GM18868 (cell line): ENCODE measurements around the gene SLC6A11.

Experiments used
- ATAC-seq: cut with Tn5 transposase; IDR thresholded peaks from one replicate; pipeline ENCODE4 v1.9.1; 2021; ENCODE audit warnings: mild to moderate bottlenecking, moderate library complexity; ENCODE audit not compliant: unreplicated experiment

The SLC6A11 gene

DNA sequence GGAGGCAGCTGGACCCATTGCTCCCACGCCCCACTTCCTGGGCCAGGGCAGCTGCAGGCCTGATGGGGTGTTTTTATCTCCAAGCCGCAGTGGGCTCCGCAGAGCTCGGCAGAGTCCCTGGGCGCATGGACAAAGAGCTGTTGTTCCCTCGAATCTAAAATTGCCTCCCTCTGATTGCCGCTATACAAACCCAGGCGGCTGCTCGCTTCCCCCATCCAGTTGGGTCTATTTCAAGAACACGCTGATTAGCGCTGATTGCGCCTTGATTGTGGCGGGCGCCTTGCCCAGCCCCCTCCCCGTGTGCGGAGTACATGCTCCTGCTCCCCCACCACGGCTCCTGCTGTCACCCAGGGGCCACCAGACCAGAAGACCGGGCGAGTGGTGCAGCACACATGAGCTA lies 133.2 kb downstream of the SLC6A11 start:
- no peak for ATAC-seq

DNA sequence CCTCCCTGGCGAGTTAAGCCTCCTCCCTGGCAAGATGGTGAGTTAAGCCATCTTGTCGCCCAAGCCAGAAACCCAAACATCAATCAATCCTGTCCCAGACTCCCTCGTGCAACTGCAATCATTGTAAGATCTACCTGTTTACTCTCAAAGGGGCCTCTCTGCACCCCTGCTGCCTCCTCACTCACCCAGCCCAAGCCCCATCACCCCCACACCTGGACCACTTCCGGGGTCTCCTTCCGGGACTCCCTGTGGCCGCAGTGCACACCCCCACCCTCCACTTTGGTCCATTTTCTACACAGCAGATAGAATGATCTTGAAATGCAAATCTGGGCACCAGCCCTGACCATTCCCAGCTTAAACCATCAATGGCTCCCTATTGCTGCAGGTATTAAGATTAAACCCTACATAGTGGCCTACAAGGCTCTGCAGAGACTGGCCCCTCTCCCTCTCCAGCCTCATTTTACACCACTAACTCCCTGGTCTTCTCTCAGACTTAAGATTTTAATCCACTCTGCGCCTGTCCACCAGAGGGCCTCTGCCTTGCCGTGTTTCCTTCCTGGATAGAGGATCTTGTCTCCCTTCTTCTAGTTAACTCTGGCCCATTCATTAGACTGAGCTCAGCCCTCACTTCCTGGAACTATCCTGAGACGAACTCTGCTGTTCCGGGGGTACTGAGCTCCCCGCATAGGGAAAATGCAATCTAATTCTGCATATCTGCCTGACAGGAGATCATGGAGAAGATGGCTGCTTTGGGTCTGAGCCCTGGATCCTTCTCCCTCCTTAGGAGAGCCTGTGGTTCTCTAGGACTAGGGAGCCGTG lies 134.7 kb downstream of the SLC6A11 start:
- no peak for ATAC-seq

GRCh38 chr3:10951295-10951926 lies 135.4 kb downstream of the SLC6A11 start:
- ATAC-seq, result no peak

DNA sequence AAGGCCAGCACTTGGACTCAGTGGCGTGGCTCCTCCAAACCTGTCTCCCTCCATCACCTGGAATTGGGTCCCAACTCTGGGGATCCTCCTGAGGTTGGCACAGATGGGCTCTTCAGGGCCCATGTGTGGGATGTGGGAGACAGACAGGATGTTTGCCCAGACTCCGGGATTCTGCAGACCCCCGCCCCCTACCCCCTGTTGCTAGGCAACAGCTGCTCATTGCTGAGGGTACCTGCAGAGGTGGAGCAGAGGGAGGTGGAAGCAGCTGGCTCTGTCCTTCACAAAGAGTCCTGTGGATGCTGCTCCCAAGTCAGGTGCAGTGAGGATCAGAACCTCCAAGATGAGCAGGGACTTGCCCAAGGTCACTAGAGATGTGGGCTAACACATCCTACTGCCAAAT lies 136.5 kb downstream of the SLC6A11 start:
- no peak for ATAC-seq

GRCh38 chr3:10954740-10955139 lies 138.7 kb downstream of the SLC6A11 start:
- ATAC-seq, result no peak

DNA sequence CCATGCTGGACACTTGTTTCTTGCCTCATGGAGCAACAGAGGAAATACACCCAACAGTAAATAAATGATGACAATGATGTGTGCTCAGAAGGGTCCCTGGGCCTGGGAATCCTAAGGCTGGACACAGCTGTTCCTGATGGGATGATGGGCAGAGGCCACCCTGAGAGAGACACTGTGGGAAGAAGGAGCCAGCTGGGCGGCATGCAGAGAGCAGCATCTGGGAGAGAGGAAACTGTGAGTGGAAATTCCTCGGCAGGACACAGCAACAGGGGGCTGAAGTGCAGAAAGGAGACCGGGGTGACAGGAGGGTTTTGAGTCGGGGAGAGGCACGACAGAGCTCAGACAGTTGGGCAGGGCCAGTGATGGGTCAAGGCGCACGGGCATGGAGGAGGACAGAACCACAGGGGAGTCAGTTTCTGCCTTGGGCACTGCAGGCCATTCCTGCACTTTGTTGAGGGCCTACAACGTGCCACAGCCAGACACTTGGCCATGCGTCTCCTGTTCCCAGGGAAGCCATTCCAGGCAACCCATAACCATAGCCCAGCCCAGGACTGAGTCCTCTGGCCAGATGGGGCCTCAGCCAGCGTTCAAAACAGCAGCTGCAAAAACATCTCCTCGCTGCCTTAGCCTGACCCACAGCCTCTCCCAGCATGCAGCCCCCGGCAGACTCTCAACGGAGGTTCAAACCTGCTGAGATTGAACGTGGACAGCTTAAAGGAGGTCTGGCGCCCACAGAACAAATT lies 139.9 kb downstream of the SLC6A11 start:
- ATAC-seq, result no peak

GRCh38 chr3:10956531-10956930 lies 140.5 kb downstream of the SLC6A11 start:
- ATAC-seq, result no peak

DNA sequence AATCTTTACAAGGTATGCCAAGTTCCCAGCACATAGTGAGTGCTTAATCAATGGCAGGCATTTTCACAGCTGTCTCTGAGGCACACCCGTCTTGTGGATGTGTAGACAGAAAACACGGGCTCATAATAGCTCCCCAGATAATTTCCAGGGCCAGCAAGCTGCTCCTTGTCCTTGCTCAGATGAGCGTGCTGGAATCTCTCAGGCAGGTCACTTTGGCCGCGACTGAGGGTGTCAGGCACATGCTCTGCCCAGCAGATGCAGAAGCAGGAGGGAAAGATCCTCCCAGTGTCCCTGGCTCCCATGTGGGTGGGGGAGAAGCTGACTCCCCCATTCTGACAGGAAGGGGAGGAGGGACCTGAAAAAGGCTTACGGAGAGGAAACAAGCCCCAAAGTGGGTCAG lies 141.0 kb downstream of the SLC6A11 start:
- no peak for ATAC-seq

DNA sequence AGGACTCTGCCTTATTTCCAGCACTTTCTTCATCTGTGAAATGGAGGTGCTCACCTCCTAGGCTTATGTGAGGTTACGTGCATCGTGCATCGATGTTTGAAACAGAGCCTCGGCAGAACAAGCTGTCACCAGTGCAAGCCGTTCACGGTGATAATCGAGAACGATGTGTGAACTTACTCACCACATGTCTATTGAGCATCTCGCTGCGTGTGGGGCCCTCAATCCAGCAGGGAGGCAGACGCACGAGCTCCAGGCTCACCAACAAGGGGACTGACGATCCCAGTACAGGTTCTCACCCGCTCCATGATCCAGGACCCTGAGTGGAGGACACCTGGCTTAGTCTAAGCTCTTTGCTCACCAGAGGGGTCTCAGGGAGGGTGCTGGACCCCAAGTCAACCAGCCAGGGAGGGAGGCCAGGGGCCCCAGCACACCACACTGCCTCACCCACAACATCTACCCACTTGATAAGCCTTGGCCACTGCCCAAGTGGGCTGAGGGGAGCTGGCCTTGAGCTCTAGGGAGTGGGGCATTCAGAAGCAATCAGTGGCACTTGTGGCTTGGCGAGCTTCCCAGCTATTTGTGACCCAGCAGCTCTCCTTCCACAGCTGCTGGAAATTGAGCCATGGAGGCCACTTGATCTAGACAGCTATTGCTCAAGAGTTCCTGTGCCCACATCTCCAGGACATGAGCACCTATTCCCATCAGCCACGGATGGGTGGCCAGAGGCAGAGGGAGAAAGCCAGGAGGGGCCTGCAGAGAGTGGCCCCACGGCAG lies 142.1 kb downstream of the SLC6A11 start:
- ATAC-seq, result no peak

- no peak for ATAC-seq
These were observed 144.2 kb downstream of the SLC6A11 start for GRCh38 chr3:10960255-10960654.

DNA sequence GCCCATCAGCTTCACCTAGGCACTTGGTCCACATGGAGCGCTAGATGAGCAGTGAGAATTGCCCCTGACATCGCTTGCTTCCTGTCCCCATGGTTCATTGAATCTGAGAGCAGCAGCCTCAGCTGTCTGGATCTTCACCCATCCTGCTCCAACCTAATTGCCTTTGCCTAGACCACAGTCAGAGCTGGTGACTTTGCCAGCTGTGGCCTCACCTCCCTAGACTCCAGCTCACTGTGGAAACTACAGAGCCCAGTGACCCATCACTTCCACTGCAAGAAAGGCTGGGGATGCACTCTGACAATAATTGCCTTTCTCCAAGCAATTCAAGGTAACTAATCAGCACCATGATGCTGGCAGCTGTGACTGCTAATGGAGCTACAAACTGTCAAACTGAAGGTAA lies 145.9 kb downstream of the SLC6A11 start:
- no peak for ATAC-seq

DNA sequence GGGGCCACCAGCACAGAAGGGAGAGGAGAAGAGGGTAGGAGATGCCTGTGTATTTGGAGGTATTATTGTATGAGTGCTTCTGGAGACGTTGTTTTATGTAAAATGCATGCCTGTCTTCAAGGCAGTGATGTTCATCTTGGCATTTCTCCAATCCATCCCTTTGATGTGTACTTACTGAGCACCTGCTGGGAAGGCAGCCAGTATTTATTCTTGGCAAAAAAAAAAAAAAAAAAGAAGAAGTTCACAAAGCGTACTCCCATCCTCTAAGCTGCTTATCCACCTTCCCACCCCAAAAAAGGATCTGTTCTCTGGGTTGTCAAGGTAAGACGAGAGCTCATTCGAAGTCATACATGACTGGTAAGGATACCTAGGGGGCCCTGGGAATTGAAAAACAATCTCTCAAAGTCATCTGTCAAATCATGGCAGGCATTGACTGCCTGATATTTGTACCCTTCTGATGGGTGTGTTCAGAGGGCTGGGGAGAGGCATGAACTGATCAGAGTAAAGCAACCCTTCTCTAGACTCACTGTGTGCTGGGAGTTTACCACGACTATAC lies 146.5 kb downstream of the SLC6A11 start:
- ATAC-seq, result no peak

DNA sequence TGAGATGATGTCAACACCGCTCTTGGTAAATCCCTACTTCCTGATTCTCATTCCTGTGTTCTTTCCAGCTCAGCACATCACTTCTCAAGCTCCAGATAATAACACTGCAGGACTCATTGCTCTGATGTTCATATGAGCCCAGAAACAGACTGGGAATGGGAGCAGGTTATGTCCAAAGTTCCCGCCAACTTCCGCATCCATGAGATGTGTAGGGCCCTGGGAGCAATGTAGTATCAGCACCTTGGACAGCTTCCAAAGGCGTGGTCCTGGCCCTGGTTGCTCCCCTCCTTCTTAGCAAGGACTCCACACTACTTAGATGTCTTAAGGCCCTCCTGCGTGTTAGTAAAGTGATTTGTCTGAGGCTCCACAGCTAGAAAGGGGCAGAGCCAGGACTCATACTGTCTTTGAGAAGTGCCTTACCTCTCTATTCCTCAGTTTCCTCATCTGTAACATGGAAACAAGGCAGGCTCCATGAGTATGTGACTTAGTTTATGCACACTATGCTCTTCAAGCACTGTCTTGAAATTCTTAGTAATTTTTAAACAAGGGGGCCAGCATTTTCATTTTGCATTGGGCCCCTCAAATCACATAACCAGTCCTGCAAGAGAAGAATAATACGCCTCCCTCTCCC lies 148.6 kb downstream of the SLC6A11 start:
- ATAC-seq, result no peak

GRCh38 chr3:10968401-10968800 lies 152.4 kb downstream of the SLC6A11 start:
- ATAC-seq, result no peak

DNA sequence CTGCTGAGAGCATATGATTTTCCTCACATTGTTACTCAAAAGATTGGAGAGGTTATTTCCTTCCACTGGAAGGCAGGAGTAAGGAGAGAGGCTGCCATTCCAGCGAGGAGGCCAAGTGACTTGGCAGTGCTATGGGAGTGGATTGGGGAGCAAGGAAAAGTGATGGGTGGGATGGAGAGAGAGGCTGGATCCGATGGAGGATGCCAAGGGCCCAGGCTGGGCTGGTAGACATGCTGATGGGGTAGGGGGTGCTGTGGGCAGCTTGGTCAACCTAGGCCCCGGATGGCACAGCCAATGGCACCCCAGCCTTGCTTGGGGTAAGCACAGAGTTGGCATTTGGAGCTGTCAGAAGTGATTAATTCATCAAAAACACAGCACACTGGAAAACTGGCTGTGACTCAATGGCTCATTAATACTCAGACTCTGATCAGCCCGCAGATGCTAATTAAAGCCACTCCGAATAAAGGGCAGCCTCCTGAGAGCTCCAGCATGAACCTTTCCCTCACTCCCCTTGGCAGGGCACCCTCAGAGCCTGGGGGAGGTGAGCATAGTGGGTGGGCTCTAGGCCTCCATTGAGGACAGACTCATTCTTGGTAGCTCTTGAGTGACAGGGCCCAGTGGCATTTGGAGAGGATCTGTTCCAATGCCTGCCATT lies 154.4 kb downstream of the SLC6A11 start:
- no peak for ATAC-seq

DNA sequence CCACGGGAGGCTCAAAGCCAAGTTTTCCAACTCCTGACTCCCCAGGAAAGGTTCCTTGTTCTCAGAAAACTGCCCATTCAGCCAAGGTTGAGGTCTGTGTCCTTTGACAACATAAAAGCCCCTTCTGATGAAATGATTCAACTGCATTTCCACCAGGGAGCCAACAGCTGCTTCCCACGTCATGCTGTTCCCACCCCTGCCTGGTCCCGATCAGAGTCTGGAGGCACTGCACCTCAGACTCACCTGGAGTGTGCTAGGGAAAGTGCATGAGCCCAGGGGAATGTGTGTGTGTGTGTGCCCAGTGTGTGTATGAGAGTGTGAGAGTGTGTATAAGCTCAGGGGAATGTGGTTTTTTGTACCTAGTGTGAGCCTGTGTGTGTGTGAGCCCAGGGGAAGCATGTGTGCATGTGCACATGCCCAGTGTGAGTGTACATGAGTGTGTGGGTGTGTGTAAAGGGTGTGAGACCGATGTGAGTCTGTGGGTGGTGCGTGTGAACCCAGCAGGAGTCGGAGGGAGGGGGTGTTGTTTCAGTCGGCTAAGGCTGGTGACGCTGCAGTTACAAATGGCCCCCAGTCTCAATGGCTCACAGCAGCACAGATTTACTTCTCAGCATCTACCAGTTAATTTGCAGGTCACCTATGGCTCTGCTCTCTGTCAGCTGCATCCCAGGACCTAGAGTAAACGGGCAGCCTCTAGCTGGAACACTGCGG lies 156.2 kb downstream of the SLC6A11 start:
- ATAC-seq, result no peak

GRCh38 chr3:10973046-10973595 lies 157.1 kb downstream of the SLC6A11 start:
- ATAC-seq, result no peak

DNA sequence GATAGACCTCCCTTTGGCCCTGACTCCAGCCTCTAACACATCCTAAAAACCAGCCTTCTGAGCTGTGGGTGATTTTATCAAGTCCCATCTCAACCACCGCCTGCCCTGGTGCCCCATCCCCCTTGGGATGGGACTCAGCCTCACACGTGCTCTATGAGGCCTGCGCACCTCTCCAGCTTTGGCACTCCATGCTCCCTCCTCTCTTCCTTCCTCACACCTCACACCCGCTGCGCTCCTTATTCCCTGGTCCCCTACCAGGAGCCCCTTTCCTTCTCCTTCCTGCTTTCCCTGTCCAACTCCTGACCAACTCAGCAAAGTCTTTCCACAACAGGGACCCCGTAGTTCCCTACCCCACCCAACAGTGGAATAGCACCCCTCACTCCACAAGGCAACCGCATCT lies 158.1 kb downstream of the SLC6A11 start:
- ATAC-seq, result no peak
